ENCODE results near the gene PCYT1A. TPM values are rescaled to one million over a fixed set of nuclear protein-coding genes. Genes with fewer than 3 reads are reported as not detected.

Gene PCYT1A
- total RNA-seq, 2 donors from 2014 or later: 30.9 to 47.8 TPM

DNA sequence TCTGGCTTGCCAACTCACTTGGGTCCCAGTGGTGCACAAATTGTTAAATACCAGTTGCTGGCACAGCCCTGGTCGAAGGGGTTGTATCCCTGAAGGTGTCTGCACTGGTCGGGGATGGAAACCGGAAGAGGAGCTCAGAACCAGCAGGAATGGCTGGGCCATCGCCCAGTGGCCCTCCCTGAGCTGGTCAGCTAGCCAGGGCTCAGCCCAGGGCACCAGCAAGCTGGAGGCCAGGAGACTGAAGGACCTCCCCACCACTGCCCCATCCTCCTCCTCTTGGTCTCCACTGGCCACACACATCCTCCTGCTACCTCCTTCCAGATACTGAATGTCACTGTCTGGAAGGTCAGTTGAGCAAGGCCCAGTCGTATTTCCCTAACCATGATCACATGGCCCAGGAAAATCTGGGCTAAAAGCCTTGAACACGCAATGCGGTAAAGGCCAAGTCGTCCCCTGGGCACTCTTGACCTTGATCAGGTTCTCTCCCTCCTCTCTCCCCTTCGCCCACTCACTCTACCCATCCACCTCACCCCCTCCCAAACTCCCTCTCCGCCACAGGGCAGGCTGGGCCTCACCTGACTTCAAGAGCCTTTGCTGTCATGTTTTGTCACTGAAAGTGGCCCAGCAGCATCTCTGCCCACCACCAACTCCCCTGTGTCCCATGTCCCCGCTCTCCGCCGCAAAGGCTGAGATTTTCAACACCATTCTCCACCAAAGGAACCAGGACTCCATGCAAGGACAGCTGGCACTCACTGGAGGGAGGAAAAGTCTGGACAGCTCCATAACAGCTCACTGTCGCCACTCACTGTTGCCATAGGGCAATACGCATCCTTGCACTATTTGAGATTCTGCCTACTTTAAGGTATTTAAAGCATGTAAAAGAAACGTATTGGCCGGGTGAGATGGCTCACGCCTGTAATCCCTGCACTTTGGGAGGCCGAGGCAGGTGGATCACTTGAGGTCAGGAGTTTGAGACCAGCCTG, 88.5 kb downstream of the PCYT1A start:
- DNase-seq (no peak), ATAC-seq (no peak)
- Histone ChIP-seq H3K27me3 (no peaks in the 10 kb centered on the region), H3K4me3 (no peak overlapping the region), H3K27ac (no peak overlapping the region), H3K9me3 (no peaks in the 10 kb centered on the region), H3K4me1 (peaks cover 6% of the 10 kb centered on the region), H3K36me3 (replicated peaks in 1 of 2; ENCODE audit: insufficient read depth in 1 of 2, low read depth in 2 of 2) (no peaks in the 10 kb centered on the region)
- intact Hi-C loops (cut with DNase I): loop anchor here (5.0 kb wide), 1 partner anchor 127 kb away; no protein-coding TSS in a partner anchor
- 68 to 74% methylated on average over 13 to 19 of the region's 19 CpGs for WGBS, 2 donors
- no peak for TF ChIP-seq POLR2A (IDR thresholded peaks at IDR 0.05)

DNA sequence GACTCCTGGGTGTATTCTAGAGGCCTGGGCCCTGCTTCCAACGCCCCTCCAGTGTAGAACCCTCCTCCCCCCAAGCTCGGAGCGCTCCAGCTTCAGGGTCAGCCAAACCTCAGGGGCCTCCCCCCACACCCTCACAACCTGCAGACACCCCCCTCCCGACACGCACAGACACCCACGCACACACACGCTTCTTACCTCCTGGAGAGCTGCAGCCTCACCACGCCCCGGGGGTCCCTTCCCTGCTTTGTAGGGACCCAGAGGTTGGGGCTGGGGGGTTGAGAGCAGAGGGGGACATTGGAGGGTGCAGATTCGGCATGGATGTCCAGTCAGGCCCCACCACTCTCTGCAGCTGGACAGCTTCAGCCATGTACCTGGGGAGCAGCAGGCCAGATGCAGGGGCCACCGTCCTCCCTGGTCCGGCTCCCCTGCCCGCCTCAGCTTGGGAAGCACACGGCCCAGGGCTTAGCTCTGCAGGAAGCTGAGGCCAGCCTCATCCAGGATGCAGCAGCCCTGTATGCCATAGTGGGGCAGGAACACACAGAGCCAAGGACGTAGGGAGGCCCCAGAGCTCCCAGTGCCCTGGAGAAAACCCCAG, 89.3 kb downstream of the PCYT1A start:
- DNase-seq (no peak), ATAC-seq (no peak)
- TF ChIP-seq, protein P1, sequence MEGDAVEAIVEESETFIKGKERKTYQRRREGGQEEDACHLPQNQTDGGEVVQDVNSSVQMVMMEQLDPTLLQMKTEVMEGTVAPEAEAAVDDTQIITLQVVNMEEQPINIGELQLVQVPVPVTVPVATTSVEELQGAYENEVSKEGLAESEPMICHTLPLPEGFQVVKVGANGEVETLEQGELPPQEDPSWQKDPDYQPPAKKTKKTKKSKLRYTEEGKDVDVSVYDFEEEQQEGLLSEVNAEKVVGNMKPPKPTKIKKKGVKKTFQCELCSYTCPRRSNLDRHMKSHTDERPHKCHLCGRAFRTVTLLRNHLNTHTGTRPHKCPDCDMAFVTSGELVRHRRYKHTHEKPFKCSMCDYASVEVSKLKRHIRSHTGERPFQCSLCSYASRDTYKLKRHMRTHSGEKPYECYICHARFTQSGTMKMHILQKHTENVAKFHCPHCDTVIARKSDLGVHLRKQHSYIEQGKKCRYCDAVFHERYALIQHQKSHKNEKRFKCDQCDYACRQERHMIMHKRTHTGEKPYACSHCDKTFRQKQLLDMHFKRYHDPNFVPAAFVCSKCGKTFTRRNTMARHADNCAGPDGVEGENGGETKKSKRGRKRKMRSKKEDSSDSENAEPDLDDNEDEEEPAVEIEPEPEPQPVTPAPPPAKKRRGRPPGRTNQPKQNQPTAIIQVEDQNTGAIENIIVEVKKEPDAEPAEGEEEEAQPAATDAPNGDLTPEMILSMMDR (IDR thresholded peaks at IDR 0.05): no peak
- no peak for TF ChIP-seq POLR2A (IDR thresholded peaks at IDR 0.05)
- no peaks in the 10 kb centered on the region for H3K9me3 ChIP-seq
- no peak overlapping the region for H3K4me3 ChIP-seq
- no peaks in the 10 kb centered on the region for H3K27me3 ChIP-seq
- peaks cover 14% of the 10 kb centered on the region for H3K4me1 ChIP-seq
- H3K36me3 ChIP-seq (replicated peaks in 1 of 2; ENCODE audit: insufficient read depth in 1 of 2, low read depth in 2 of 2): no peaks in the 10 kb centered on the region
- intact Hi-C loops (cut with DNase I): loop anchor here (5.0 kb wide), 1 partner anchor 126 kb away; no protein-coding TSS in a partner anchor
- 82% methylated on average over 8 to 15 of the region's 15 CpGs for WGBS, 2 donors
- H3K27ac ChIP-seq: no peak overlapping the region

DNA sequence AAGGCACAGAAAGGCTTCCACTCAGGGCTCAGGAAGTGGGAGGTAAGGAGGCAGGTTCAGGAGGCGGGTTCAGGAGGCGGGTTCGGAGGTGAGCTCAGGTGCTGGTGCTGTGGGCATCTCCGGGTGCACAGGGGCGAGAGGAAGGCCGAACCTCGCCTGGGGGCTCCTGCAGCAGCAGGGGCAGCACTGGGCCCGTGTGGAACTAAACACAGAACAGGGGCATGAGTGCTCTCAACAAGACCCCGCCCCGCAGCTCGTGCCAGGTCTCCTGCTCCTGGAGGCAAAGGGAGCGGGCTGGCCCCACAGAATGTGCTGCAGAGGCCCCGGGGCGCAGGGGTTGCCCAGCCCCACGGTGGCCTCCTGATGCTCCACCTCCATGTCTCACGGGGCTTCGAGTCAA, 90.0 kb downstream of the PCYT1A start:
- ATAC-seq (no peak), DNase-seq (no peak)
- H3K27ac ChIP-seq: no peak overlapping the region
- WGBS, 2 donors: 73 to 79% methylated on average over 12 to 15 of the region's 17 CpGs
- TF ChIP-seq, protein P1 (IDR thresholded peaks at IDR 0.05): no peak
- TF ChIP-seq POLR2A (IDR thresholded peaks at IDR 0.05): no peak
- no peaks in the 10 kb centered on the region for H3K36me3 ChIP-seq (replicated peaks in 1 of 2; ENCODE audit: insufficient read depth in 1 of 2, low read depth in 2 of 2)
- intact Hi-C loops (cut with DNase I): loop anchor here (5.0 kb wide), 1 partner anchor 125 kb away; no protein-coding TSS in a partner anchor
- H3K4me1 ChIP-seq: peaks cover 16% of the 10 kb centered on the region
- H3K9me3 ChIP-seq: no peaks in the 10 kb centered on the region
- H3K4me3 ChIP-seq: no peak overlapping the region
- H3K27me3 ChIP-seq: no peaks in the 10 kb centered on the region

DNA sequence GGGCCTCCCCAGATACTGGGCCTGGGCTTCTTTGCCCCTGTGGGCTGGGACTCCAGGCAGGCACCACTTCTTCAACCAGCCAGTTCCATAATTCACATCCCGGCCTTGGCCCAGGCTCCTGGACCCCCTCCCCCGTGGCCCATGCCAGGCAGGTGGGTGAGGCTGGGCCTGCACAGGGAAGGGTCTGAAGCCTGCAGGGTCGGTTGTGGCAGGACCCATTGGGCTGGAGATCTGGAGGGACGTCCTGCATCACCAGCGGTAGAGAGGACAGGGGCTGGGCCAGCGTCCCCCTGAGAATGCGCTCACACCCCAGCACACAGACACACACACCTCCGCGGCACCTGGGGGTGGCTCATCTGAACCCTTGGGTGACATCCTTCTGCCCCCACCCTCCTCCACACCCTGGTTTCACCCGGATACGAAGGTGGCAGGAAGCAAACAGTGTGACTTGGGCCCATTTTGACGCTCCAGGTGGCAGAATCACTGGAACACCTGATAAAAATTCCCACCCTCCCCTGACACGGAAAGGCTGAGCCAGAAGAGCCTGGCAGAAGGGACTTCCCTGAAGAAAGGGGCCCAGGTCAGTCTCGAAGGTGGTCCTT, 91.8 kb downstream of the PCYT1A start:
- Histone ChIP-seq H3K27ac (no peak overlapping the region), H3K4me3 (no peak overlapping the region), H3K9me3 (no peaks in the 10 kb centered on the region), H3K4me1 (peaks cover 18% of the 10 kb centered on the region), H3K27me3 (no peaks in the 10 kb centered on the region), H3K36me3 (replicated peaks in 1 of 2; ENCODE audit: insufficient read depth in 1 of 2, low read depth in 2 of 2) (no peaks in the 10 kb centered on the region)
- intact Hi-C loops (cut with DNase I): loop anchor here (5.0 kb wide), 1 partner anchor 123 kb away; no protein-coding TSS in a partner anchor
- 75 to 86% methylated on average over 1 to 13 of the region's 14 CpGs for WGBS, 2 donors
- TF ChIP-seq POLR2A (IDR thresholded peaks at IDR 0.05): no peak
- TF ChIP-seq, protein P1 (IDR thresholded peaks at IDR 0.05): no peak
- DNase-seq: no peak
- ATAC-seq: no peak

DNA sequence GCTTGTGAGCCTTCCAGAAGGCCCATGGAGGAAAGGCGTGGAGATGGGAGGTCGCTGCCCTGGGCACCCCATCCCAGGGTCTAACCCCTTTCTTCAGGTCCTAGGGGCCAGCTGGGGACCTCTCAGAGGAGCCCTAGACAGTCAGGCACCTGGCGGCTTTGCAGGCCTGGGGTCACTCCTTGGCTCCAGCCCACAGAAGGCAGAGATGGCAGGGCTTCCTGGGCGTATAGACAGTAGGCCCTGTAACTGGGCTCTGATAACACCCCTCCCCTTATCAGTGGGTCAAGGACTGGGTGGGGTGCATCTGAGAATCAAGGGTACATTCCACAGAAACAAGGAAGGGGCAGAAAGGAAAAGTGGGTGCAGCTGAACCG, 93.0 kb downstream of the PCYT1A start:
- Histone ChIP-seq H3K4me1 (peaks cover 18% of the 10 kb centered on the region), H3K4me3 (no peak overlapping the region), H3K9me3 (no peaks in the 10 kb centered on the region), H3K27ac (peak overlapping the region in 3 of 4 donors; percentile 47 to 64 (median 47)), H3K36me3 (replicated peaks in 1 of 2; ENCODE audit: insufficient read depth in 1 of 2, low read depth in 2 of 2) (no peaks in the 10 kb centered on the region), H3K27me3 (no peaks in the 10 kb centered on the region)
- ATAC-seq: no peak
- intact Hi-C loops (cut with DNase I): no loop called here
- WGBS, 2 donors: 72 to 93% methylated on average over 2 to 5 of the region's 5 CpGs
- TF ChIP-seq, protein P1 (IDR thresholded peaks at IDR 0.05): no peak
- no peak for TF ChIP-seq POLR2A (IDR thresholded peaks at IDR 0.05)
- DNase-seq: no peak
